ENCODE measurements around the gene NEURL1. TPM values are rescaled to one million over a fixed set of nuclear protein-coding genes. Genes with fewer than 3 reads are reported as not detected.

The NEURL1 gene
- polyA plus RNA-seq, 12 donors = 9.9 to 42.8 (median 19.1) TPM; not detected in 1

- DNase-seq = no peak
Observed at GRCh38 chr10:103544657-103545310, 51.3 kb downstream of the NEURL1 start.

GRCh38 chr10:103545366-103545765 lies 51.9 kb downstream of the NEURL1 start:
- DNase-seq = no peak

- no peak for DNase-seq
Observed at GRCh38 chr10:103545771-103546281, 52.3 kb downstream of the NEURL1 start.

- DNase-seq = no peak
Observed at GRCh38 chr10:103546401-103546800, 52.9 kb downstream of the NEURL1 start.

- DNase-seq = no peak
Observed at GRCh38 chr10:103547391-103547946, 54.0 kb downstream of the NEURL1 start.

GRCh38 chr10:103548006-103548405 lies 54.5 kb downstream of the NEURL1 start:
- no peak for DNase-seq

GRCh38 chr10:103548581-103549348 lies 55.3 kb downstream of the NEURL1 start:
- peak; percentile 28 for DNase-seq

- no peak for DNase-seq
Observed at GRCh38 chr10:103549349-103549685, 55.8 kb downstream of the NEURL1 start.

- DNase-seq = no peak
Observed at GRCh38 chr10:103550229-103550628, 56.7 kb downstream of the NEURL1 start.

GRCh38 chr10:103551619-103552602 lies 58.4 kb downstream of the NEURL1 start:
- no peak for DNase-seq

GRCh38 chr10:103552856-103553742 lies 59.6 kb downstream of the NEURL1 start:
- DNase-seq = no peak

GRCh38 chr10:103553743-103554487 lies 60.4 kb downstream of the NEURL1 start:
- DNase-seq = no peak

GRCh38 chr10:103554488-103555324 lies 61.2 kb downstream of the NEURL1 start:
- peak; percentile 51 for DNase-seq

GRCh38 chr10:103555325-103555649 lies 61.8 kb downstream of the NEURL1 start:
- no peak for DNase-seq

GRCh38 chr10:103555712-103556111 lies 62.2 kb downstream of the NEURL1 start:
- no peak for DNase-seq

GRCh38 chr10:103556383-103557007 lies 63.0 kb downstream of the NEURL1 start:
- DNase-seq = no peak

GRCh38 chr10:103557455-103557854 lies 64.0 kb downstream of the NEURL1 start:
- no peak for DNase-seq

GRCh38 chr10:103558911-103559310 lies 65.4 kb downstream of the NEURL1 start:
- no peak for DNase-seq

- DNase-seq = no peak
Observed at GRCh38 chr10:103559776-103560175, 66.3 kb downstream of the NEURL1 start.

Measured in muscle of arm (tissue), 12 donors.